Right lobe of liver (tissue), 6 donors: ENCODE measurements around the gene GOT1. TPM values are rescaled to one million over a fixed set of nuclear protein-coding genes. Genes with fewer than 3 reads are reported as not detected.

Source experiments
- ATAC-seq, 4 donors: fragments of 200-7000 bp; cut with Tn5 transposase; one replicate each; pipeline ENCODE4 v1.9.1; 2020; ENCODE audit warnings: mild to moderate bottlenecking in 4 of 4, moderate library complexity in 4 of 4
- DNase-seq, 3 donors: peaks; one replicate each; pipeline ENCODE4 v3.0.0-alpha.2; 2020
- H3K27ac ChIP-seq, 3 donors: fragments of 200-600 bp; one replicate each; pipeline ENCODE4 v1.8.0; 2022
- H3K27me3 ChIP-seq, 2 donors: fragments of 200-600 bp; one replicate each; pipeline ENCODE4 v1.8.0; 2022
- H3K36me3 ChIP-seq, 4 donors: fragments of 200-600 bp; sonication (generic) in 1 of 4; one replicate each; pipeline versions ENCODE4 v1.5.1 to v1.8.0; 2017 to 2022; ENCODE audit warnings: control low read depth in 1 of 4
- H3K4me1 ChIP-seq, 4 donors: fragments of 200-600 bp; sonication (generic) in 1 of 4; one replicate each; pipeline versions ENCODE4 v1.5.1 to v1.8.0; 2017 to 2022; ENCODE audit warnings: control low read depth in 1 of 4
- H3K4me3 ChIP-seq, 3 donors: fragments of 200-600 bp; one replicate each; pipeline ENCODE4 v1.8.0; 2022
- H3K9me3 ChIP-seq, 4 donors: fragments of 200-600 bp; sonication (generic) in 1 of 4; one replicate each; pipeline versions ENCODE4 v1.5.1 to v1.8.0; 2017 to 2022; ENCODE audit warnings: control low read depth in 1 of 4
- CTCF ChIP-seq, 4 donors: fragments of 200-600 bp in 3 of 4; fragments of 450-650 bp in 1 of 4; IDR thresholded peaks; one replicate each; pipeline versions ENCODE4 v1.5.1 to v1.8.0; 2016 to 2022; ENCODE audit warnings: antibody characterized with exemption in 4 of 4, mild to moderate bottlenecking in 2 of 4
- POLR2A ChIP-seq: fragments of 450-650 bp; IDR thresholded peaks from one replicate; pipeline ENCODE4 v1.6.1; 2017; ENCODE audit warnings: antibody characterized with exemption, mild to moderate bottlenecking
- WGBS: methylation state at CpG from one replicate; pipeline ENCODE4 v1.1.6; 2018; ENCODE audit warnings: low coverage, low lambda C conversion rate; ENCODE audit not compliant: insufficient coverage; ENCODE audit errors: missing lambda C conversion rate; 5-methylcytosine and 5-hydroxymethylcytosine counted together
- intact Hi-C, 2 donors: fragments of 100-400 bp; cut with DNase I; formaldehyde crosslinking; loops; one replicate each; pipeline versions ENCODE4 v1.11.2 to v1.14.1; 2022
- total RNA-seq, 6 experiments: library from RNA; depleted of rRNA in 2 of 6; stranded (reverse); fragments of >200 nt in 2 of 6; fragmentation: NEBNext Ultra II Directional in 3 of 6; extraction: Animal tissue kit (Norgen Biotek cat#: 25700) in 3 of 6; gene quantifications; one replicate each; pipeline versions ENCODE4 v1.1.0 to v1.2.4, GENCODE V29; 2016 to 2023
- donor health status: DM: no; HTN: yes; CAD: no.
- donor health status: DM: no; HTN: no; CAD: no.
- donor health status: DM: no; HTN: no; CAD: no.
- donor health status: DM: no; HTN: yes; CAD: no.
- donor health status: DM: no; HTN: yes; CAD: no.

GOT1 gene
- total RNA-seq, 6 experiments from 2014 or later: 118 to 356 (median 173) TPM

GRCh38 chr10:99461230-99461629, 30.8 kb upstream of the GOT1 start:
- H3K4me3 ChIP-seq: no peak overlapping the region
- no peak overlapping the region for H3K27ac ChIP-seq
- H3K4me1 ChIP-seq: no peaks in the 10 kb centered on the region
- intact Hi-C loops: no loop called here
- no peaks in the 10 kb centered on the region for H3K36me3 ChIP-seq
- no peaks in the 10 kb centered on the region for H3K27me3 ChIP-seq
- ATAC-seq (no peak), DNase-seq (no peak)
- H3K9me3 ChIP-seq: no peaks in the 10 kb centered on the region
- 63% methylated on average over 2 of the region's 2 CpGs for WGBS
- TF ChIP-seq POLR2A (no peak), CTCF (IDR thresholded peaks at IDR 0.05) (no peak)

GRCh38 chr10:99460070-99460469, 29.6 kb upstream of the GOT1 start:
- H3K4me1 ChIP-seq: no peaks in the 10 kb centered on the region
- H3K27me3 ChIP-seq: no peaks in the 10 kb centered on the region
- intact Hi-C loops: no loop called here
- H3K4me3 ChIP-seq: no peak overlapping the region
- ATAC-seq (no peak), DNase-seq (no peak)
- no peak for TF ChIP-seq POLR2A
- TF ChIP-seq CTCF (IDR thresholded peaks at IDR 0.05): no peak
- H3K9me3 ChIP-seq: no peaks in the 10 kb centered on the region
- H3K27ac ChIP-seq: no peak overlapping the region
- no peaks in the 10 kb centered on the region for H3K36me3 ChIP-seq
- 58% methylated on average over 2 of the region's 5 CpGs for WGBS

GRCh38 chr10:99459217-99459616, 28.8 kb upstream of the GOT1 start:
- no peak for DNase-seq
- ATAC-seq: no peak
- Histone ChIP-seq H3K9me3 (no peaks in the 10 kb centered on the region), H3K36me3 (no peaks in the 10 kb centered on the region), H3K27ac (no peak overlapping the region), H3K4me3 (no peak overlapping the region), H3K4me1 (no peaks in the 10 kb centered on the region), H3K27me3 (no peaks in the 10 kb centered on the region)
- TF ChIP-seq CTCF (IDR thresholded peaks at IDR 0.05): no peak
- intact Hi-C loops: no loop called here
- 71% methylated on average over 2 of the region's 2 CpGs for WGBS

GRCh38 chr10:99457813-99458212, 27.4 kb upstream of the GOT1 start:
- Histone ChIP-seq H3K36me3 (no peaks in the 10 kb centered on the region), H3K27ac (no peak overlapping the region), H3K4me1 (no peaks in the 10 kb centered on the region), H3K4me3 (no peak overlapping the region), H3K9me3 (no peaks in the 10 kb centered on the region), H3K27me3 (no peaks in the 10 kb centered on the region)
- DNase-seq (no peak), ATAC-seq (no peak)
- WGBS: 39% methylated on average over 2 of the region's 2 CpGs
- TF ChIP-seq POLR2A: no peak
- no peak for TF ChIP-seq CTCF (IDR thresholded peaks at IDR 0.05)
- intact Hi-C loops: no loop called here

- intact Hi-C loops: no loop called here
- TF ChIP-seq CTCF (IDR thresholded peaks at IDR 0.05) (no peak), POLR2A (no peak)
- H3K36me3 ChIP-seq: no peaks in the 10 kb centered on the region
- H3K4me3 ChIP-seq: no peak overlapping the region
- H3K27ac ChIP-seq: no peak overlapping the region
- 80% methylated on average over 2 of the region's 2 CpGs for WGBS
- ATAC-seq: no peak
- no peaks in the 10 kb centered on the region for H3K9me3 ChIP-seq
- H3K4me1 ChIP-seq: no peaks in the 10 kb centered on the region
- H3K27me3 ChIP-seq: no peaks in the 10 kb centered on the region
- no peak for DNase-seq
These were observed 26.5 kb upstream of the GOT1 start for GRCh38 chr10:99456931-99457288.
